ENCODE results near the gene ATP5MC2. TPM values are rescaled to one million over a fixed set of nuclear protein-coding genes. Genes with fewer than 3 reads are reported as not detected.

Gene ATP5MC2
- total RNA-seq, 4 donors from 2014 or later: 194 to 295 (median 245) TPM

Other genes starting within 250 kb of the ATP5MC2 start
- 10 to 100 TPM; 42.9 to 72.6 (median 60.4) TPM for gene PRR13, start 234.3 kb downstream of the ATP5MC2 start, total RNA-seq
- gene PCBP2, start 224.0 kb downstream of the ATP5MC2 start, total RNA-seq: 100 to 1,000 TPM; 498 to 666 (median 531) TPM
- gene MAP3K12, start 176.6 kb downstream of the ATP5MC2 start, total RNA-seq: 10 to 100 TPM in 3 of 4 donors, 1 to 10 TPM in 1; 5.5 to 35.9 (median 17.1) TPM
- 10 to 100 TPM; 19.6 to 26.0 (median 22.3) TPM for gene TARBP2, start 174.8 kb downstream of the ATP5MC2 start, total RNA-seq
- gene NPFF, start 168.6 kb downstream of the ATP5MC2 start, total RNA-seq: not detected
- gene ATF7, start 49.7 kb downstream of the ATP5MC2 start, total RNA-seq: 10 to 100 TPM; 22.5 to 38.3 (median 29.9) TPM
- 100 to 1,000 TPM; 183 to 262 (median 242) TPM for gene CALCOCO1, start 51.4 kb upstream of the ATP5MC2 start, total RNA-seq
- not detected for gene CISTR, start 75.9 kb upstream of the ATP5MC2 start, total RNA-seq

Data from omental fat pad (tissue), 4 donors.